NCI-H2171 (cell line): ENCODE measurements around the gene CLPTM1.

ENCODE experiments used
- DNase-seq: peaks from one replicate; lab custom pipeline; 2025; lab: John Stamatoyannopoulos, UW

The CLPTM1 gene

GRCh38 chr19:45010306-45010705 lies 55.1 kb downstream of the CLPTM1 start:
- no peak for DNase-seq

- no peak for DNase-seq
These were observed 56.8 kb downstream of the CLPTM1 start for GRCh38 chr19:45011959-45012358.

- peak; percentile 31 for DNase-seq
These were observed 61.5 kb downstream of the CLPTM1 start for GRCh38 chr19:45016388-45017314.

GRCh38 chr19:45019187-45019586 lies 64.0 kb downstream of the CLPTM1 start:
- DNase-seq = no peak

GRCh38 chr19:45020071-45020470 lies 64.9 kb downstream of the CLPTM1 start:
- DNase-seq = no peak

GRCh38 chr19:45021971-45022370 lies 66.8 kb downstream of the CLPTM1 start:
- no peak for DNase-seq

- DNase-seq = no peak
These were observed 67.9 kb downstream of the CLPTM1 start for GRCh38 chr19:45023048-45023447.

GRCh38 chr19:45025264-45025663 lies 70.1 kb downstream of the CLPTM1 start:
- no peak for DNase-seq

GRCh38 chr19:45027371-45027770 lies 72.2 kb downstream of the CLPTM1 start:
- DNase-seq = no peak

GRCh38 chr19:45030825-45031224 lies 75.6 kb downstream of the CLPTM1 start:
- no peak for DNase-seq

- DNase-seq = no peak
These were observed 77.2 kb downstream of the CLPTM1 start for GRCh38 chr19:45032421-45032820.

- DNase-seq = no peak
These were observed 80.6 kb downstream of the CLPTM1 start for GRCh38 chr19:45035755-45036154.

- no peak for DNase-seq
These were observed 82.4 kb downstream of the CLPTM1 start for GRCh38 chr19:45037393-45038169.

GRCh38 chr19:45038931-45039893 lies 84.0 kb downstream of the CLPTM1 start, which contains the start of gene CLASRP:
TSS of gene CLASRP (plus strand) at chr19:45039045. CDS start at chr19:45040213, 1,168 bp downstream.
- DNase-seq = peak; percentile 91

GRCh38 chr19:45040059-45040771 lies 85.0 kb downstream of the CLPTM1 start:
- no peak for DNase-seq

GRCh38 chr19:45041125-45041524 lies 85.9 kb downstream of the CLPTM1 start:
- no peak for DNase-seq
